ENCODE results near the gene HMGA1. TPM values are rescaled to one million over a fixed set of nuclear protein-coding genes. Genes with fewer than 3 reads are reported as not detected.

Gene HMGA1
- total RNA-seq, 2 donors from 2014 or later, result 22.6 to 27.7 TPM

DNA sequence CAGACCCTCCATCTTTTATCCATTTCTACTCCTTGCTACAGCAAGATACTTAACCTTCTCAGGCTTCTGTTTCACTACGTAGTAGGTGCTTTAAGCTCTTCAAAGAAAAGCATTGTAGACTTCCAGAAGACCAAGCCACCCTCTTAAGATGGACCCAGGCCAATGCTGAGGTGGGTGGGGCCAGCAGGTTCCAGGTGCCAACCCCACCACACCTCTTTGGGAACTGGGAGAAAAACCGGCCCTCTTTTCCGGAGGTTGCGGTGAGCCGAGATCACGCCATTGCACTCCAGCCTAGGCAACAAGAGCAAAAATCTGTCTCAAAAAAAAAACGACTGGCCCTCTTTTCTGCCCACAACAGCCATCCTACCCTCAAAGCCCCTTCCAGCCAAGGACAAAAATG lies 10.6 kb upstream of the HMGA1 start:
- intact Hi-C loops (cut with DNase I), result no loop called here
- TF ChIP-seq, protein P1, sequence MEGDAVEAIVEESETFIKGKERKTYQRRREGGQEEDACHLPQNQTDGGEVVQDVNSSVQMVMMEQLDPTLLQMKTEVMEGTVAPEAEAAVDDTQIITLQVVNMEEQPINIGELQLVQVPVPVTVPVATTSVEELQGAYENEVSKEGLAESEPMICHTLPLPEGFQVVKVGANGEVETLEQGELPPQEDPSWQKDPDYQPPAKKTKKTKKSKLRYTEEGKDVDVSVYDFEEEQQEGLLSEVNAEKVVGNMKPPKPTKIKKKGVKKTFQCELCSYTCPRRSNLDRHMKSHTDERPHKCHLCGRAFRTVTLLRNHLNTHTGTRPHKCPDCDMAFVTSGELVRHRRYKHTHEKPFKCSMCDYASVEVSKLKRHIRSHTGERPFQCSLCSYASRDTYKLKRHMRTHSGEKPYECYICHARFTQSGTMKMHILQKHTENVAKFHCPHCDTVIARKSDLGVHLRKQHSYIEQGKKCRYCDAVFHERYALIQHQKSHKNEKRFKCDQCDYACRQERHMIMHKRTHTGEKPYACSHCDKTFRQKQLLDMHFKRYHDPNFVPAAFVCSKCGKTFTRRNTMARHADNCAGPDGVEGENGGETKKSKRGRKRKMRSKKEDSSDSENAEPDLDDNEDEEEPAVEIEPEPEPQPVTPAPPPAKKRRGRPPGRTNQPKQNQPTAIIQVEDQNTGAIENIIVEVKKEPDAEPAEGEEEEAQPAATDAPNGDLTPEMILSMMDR (IDR thresholded peaks at IDR 0.05), result no peak
- TF ChIP-seq POLR2A (IDR thresholded peaks at IDR 0.05), result no peak
- H3K4me3 ChIP-seq, result no peak overlapping the region
- no peaks in the 10 kb centered on the region for H3K36me3 ChIP-seq (replicated peaks in 1 of 2; ENCODE audit: insufficient read depth in 1 of 2, low read depth in 2 of 2)
- ATAC-seq (no peak), DNase-seq (no peak)
- 75 to 79% methylated on average over 7 of the region's 7 CpGs for WGBS, 2 donors
- H3K27ac ChIP-seq, result no peak overlapping the region
- no peaks in the 10 kb centered on the region for H3K9me3 ChIP-seq
- peaks cover 12% of the 10 kb centered on the region for H3K4me1 ChIP-seq
- no peaks in the 10 kb centered on the region for H3K27me3 ChIP-seq

DNA sequence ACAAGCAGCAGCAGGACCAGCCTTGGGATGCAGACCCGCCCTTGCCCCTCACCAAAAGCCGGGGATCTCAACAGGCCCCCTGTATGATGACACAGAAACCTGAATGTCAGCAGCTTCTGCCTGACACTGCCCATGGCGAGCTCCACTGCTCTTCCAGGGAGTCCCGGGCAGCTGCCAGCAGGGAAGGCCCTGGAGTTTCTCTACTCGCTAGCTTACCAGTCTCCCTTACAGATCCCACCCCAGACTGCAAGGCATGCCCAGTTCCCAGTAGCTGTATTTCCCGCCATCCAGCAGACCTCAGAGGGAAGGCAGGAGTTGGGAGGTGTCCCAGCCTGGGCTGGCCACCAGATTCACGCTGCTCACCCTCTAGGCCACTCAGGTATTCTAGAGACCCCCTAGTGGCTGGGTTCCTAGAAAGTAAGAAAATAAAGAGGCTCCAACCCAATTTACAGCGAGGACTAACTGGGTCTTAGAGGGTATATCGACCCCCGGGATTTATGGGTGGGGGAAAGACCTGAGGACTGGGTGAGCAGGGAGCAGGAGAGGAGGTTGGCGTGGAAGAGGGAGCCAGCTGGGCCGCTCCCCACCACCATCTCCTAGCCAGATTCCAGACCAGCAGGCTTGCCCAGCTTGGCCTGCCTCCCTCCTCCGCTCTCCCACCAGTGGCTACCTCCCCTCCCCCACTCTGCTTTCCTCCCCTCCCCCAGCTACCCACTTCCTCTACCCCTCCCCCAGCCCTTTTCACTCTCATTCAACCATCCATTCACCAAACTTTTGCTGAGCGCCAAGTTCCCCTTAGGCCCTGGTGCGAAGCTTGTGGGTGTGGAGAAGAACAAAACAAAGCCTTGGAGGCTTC lies 9.7 kb upstream of the HMGA1 start:
- H3K27me3 ChIP-seq, result no peaks in the 10 kb centered on the region
- WGBS, 2 donors, result 88 to 91% methylated on average over 12 to 15 of the region's 15 CpGs
- peaks cover 12% of the 10 kb centered on the region for H3K4me1 ChIP-seq
- intact Hi-C loops (cut with DNase I), result no loop called here
- ATAC-seq, result no peak
- DNase-seq, result no peak
- TF ChIP-seq, protein P1 (IDR thresholded peaks at IDR 0.05), result no peak
- TF ChIP-seq POLR2A (IDR thresholded peaks at IDR 0.05), result no peak
- H3K4me3 ChIP-seq, result no peak overlapping the region
- no peaks in the 10 kb centered on the region for H3K36me3 ChIP-seq (replicated peaks in 1 of 2; ENCODE audit: insufficient read depth in 1 of 2, low read depth in 2 of 2)
- no peaks in the 10 kb centered on the region for H3K9me3 ChIP-seq
- H3K27ac ChIP-seq, result no peak overlapping the region

DNA sequence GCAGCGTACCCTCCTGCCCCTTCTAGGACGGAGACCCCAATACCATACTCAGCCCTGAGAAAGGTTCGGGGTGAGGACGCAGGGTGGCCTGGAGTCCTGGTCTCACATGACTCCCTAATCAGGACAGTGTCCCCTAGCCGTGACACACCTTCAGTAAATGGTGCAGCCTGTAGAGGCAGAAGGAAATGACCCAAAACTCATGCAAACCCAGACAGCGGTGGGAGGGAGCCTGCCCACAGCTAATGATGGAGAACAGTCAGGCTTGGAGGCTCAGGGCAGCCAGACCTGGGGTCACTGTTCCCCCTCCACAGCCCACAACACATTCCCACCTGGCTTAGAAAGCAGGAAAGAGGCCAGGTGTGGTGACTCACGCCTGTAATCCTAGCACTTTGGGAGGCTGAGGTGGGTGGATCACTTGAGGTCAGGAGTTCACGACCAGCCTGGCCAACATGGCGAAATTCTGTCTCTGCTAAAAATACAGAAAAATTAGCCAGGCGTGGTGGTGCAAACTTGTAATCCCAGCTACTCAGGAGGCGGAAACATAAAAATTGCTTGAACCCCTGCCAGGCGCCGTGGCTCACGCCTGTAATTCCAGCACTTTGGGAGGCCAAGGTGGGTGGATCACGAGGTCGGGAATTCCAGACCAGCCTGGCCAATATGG lies 8.8 kb upstream of the HMGA1 start:
- ATAC-seq (no peak), DNase-seq (no peak)
- Histone ChIP-seq H3K27ac (no peak overlapping the region), H3K4me1 (peaks cover 12% of the 10 kb centered on the region), H3K36me3 (replicated peaks in 1 of 2; ENCODE audit: insufficient read depth in 1 of 2, low read depth in 2 of 2) (no peaks in the 10 kb centered on the region), H3K9me3 (no peaks in the 10 kb centered on the region), H3K4me3 (no peak overlapping the region), H3K27me3 (no peaks in the 10 kb centered on the region)
- no peak for TF ChIP-seq POLR2A (IDR thresholded peaks at IDR 0.05)
- TF ChIP-seq, protein P1 (IDR thresholded peaks at IDR 0.05), result no peak
- WGBS, 2 donors, result 82 to 88% methylated on average over 12 to 16 of the region's 16 CpGs
- intact Hi-C loops (cut with DNase I), result no loop called here

DNA sequence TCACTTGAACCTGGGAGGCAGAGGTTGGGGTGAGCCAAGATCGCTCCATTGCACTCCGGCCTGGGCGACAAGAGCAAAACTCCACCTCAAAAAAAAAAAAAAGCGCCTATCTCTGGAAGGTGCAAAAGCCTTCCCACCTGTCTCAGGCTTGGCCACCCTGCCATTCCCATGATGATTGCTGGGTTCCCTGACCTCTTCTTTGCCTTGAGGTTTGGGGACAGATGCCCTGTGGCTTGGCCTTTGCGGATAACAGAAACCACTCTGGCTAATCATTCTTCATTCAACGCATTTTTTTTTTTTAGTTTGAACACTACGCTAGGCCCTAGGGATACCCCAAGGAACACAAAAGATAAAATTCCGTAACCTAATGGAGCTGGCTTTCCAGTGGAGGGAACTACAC lies 6.8 kb upstream of the HMGA1 start:
- H3K9me3 ChIP-seq, result no peaks in the 10 kb centered on the region
- H3K4me1 ChIP-seq, result no peaks in the 10 kb centered on the region
- intact Hi-C loops (cut with DNase I), result no loop called here
- no peaks in the 10 kb centered on the region for H3K36me3 ChIP-seq (replicated peaks in 1 of 2; ENCODE audit: insufficient read depth in 1 of 2, low read depth in 2 of 2)
- DNase-seq (no peak), ATAC-seq (no peak)
- TF ChIP-seq, protein P1 (IDR thresholded peaks at IDR 0.05), result no peak
- TF ChIP-seq POLR2A (IDR thresholded peaks at IDR 0.05), result no peak
- peak overlapping the region in 1 of 4 donors; percentile 23 for H3K27ac ChIP-seq
- no peaks in the 10 kb centered on the region for H3K27me3 ChIP-seq
- H3K4me3 ChIP-seq, result no peak overlapping the region
- WGBS, 2 donors, result 65 to 76% methylated on average over 7 to 8 of the region's 8 CpGs

Measured in body of pancreas (tissue), 4 donors.